Fibroblast of lung (primary cell): Measurements from ENCODE around the gene PHC2. TPM values are rescaled to one million over a fixed set of nuclear protein-coding genes. Genes with fewer than 3 reads are reported as not detected.
A peak's percentile ranks its signal among the peaks of the same experiment; 100 is the strongest.

Experiments
- DNase-seq, 2 donors: peaks; one replicate each; pipeline versions ENCODE4 v3.0.0 to v3.0.0-alpha.2; 2010; ENCODE audit warnings: low read depth in 2 of 2
- H2AFZ ChIP-seq: 2 replicates; pipeline ENCODE4 v1.5.1; 2012; ENCODE audit warnings: low read length, control low read depth, inconsistent platforms
- H3K27ac ChIP-seq: 2 replicates; pipeline ENCODE4 v1.5.1; 2011; ENCODE audit warnings: low read length, control low read depth; ENCODE audit not compliant: insufficient read depth
- H3K27me3 ChIP-seq: 2 replicates; pipeline ENCODE4 v1.5.1; 2011; ENCODE audit warnings: mild to moderate bottlenecking, low read length; ENCODE audit not compliant: control insufficient read depth, insufficient read depth
- H3K36me3 ChIP-seq: 2 replicates; pipeline ENCODE4 v1.5.1; 2011; ENCODE audit warnings: low read length; ENCODE audit not compliant: control insufficient read depth, insufficient read depth
- H3K4me1 ChIP-seq: 2 replicates; pipeline ENCODE4 v1.5.1; 2011; ENCODE audit warnings: low read length; ENCODE audit not compliant: control insufficient read depth, insufficient read depth; ENCODE audit errors: extremely low read depth
- H3K4me2 ChIP-seq: 2 replicates; pipeline ENCODE4 v1.5.1; 2011; ENCODE audit warnings: low read length, control low read depth; ENCODE audit not compliant: insufficient read depth; ENCODE audit errors: extremely low read depth
- H3K4me3 ChIP-seq, 4 experiments: fragments of 200-600 bp in 1 of 4; sonication (generic) in 1 of 4; replicated peaks in 1 of 4; 2 replicates each; pipeline ENCODE4 v1.5.1; 2011 to 2016; ENCODE audit warnings: low read length in 4 of 4, low read depth in 3 of 4, mild to moderate bottlenecking in 3 of 4, control low read depth in 2 of 4, inconsistent platforms in 1 of 4, mixed read lengths in 1 of 4; ENCODE audit not compliant: insufficient read depth in 1 of 4; ENCODE audit errors: control extremely low read depth in 1 of 4
- H3K79me2 ChIP-seq: 2 replicates; pipeline ENCODE4 v1.5.1; 2012; ENCODE audit warnings: mild to moderate bottlenecking, low read length, inconsistent platforms; ENCODE audit not compliant: control insufficient read depth, insufficient read depth
- H3K9ac ChIP-seq: 2 replicates; pipeline ENCODE4 v1.5.1; 2011; ENCODE audit warnings: mild to moderate bottlenecking, low read length, control low read depth; ENCODE audit not compliant: insufficient read depth
- H3K9me3 ChIP-seq: 2 replicates; pipeline ENCODE4 v1.5.1; 2012; ENCODE audit warnings: low read depth, low read length; ENCODE audit not compliant: control insufficient read depth, insufficient read depth
- H4K20me1 ChIP-seq: 2 replicates; pipeline ENCODE4 v1.5.1; 2011; ENCODE audit warnings: low read length; ENCODE audit not compliant: control insufficient read depth, insufficient read depth; ENCODE audit errors: extremely low read depth
- EZH2 ChIP-seq: IDR thresholded peaks from 2 replicates; pipeline ENCODE4 v1.5.1; 2012; ENCODE audit warnings: low read length, control low read depth, mild to moderate bottlenecking; ENCODE audit errors: missing control alignments
- polyA plus RNA-seq, 2 donors: library from polyadenylated mRNA; depleted of rRNA in 1 of 2; stranded (reverse) in 1 of 2; unstranded in 1 of 2; fragments of >200 nt; gene quantifications; 2 replicates each; pipeline ENCODE4 v1.2.1, GENCODE V29; 2011 to 2012; ENCODE audit warnings: missing spikeins in 1 of 2
- total RNA-seq: library from RNA; depleted of rRNA; stranded (reverse); fragments of >200 nt; gene quantifications from 2 replicates; pipeline ENCODE4 v1.2.1, GENCODE V29; 2014
- TF ChIP-seq, protein P1 (sequence below), 2 donors: IDR thresholded peaks in 1 of 2; conservative IDR thresholded peaks in 1 of 2; 1 replicate in 1 of 2; 2 replicates in 1 of 2; pipeline ENCODE4 v1.5.1; 2011 to 2012; ENCODE audit warnings: low read length in 2 of 2, control low read depth in 1 of 2, inconsistent platforms in 1 of 2, low read depth in 1 of 2, mild to moderate bottlenecking in 1 of 2

PHC2 gene
- total and polyA plus RNA-seq, 2 donors (not counting 1 experiment from before 2014, with no cell fraction given), result 62.6 to 75.8 TPM

DNA sequence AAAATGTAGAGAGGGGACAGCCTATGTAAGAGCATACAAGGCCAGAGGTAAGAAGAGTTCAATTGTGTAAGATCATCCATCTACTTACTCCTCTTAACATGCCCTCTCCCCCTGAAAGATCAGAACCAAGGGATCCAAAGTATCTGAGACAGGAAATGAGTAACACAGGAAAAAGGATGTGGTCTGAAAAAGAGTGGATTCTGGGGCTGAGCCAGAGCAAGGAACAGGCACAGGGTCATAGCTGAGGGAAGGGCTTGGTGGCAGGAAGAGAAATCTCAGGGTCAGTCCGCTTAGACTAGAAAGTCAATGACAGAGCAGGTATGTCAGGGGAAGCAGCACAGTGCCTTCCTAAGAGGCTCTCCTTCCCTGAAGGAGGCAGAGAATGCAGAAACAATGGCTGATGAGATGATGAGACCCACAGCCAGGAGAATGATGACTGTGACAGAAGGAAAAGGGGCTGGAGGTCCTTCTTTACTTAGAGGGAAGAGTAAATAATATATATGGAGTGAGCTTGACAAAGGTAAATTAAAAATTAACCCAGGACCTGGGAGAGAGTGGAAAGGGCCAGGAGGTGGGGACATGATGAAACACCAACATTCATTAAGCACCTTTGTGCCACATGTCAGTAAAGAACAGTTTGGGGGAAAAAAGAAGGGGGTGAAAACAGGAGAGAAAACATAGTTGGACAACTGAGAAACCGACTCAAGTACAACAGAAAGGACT lies 83.8 kb downstream of the PHC2 start:
- peak; percentile 92 to 94 for DNase-seq
- peak overlapping the region; percentile 84 for H3K9ac ChIP-seq
- peak overlapping the region; percentile 53 to 96 (median 84) for H3K4me3 ChIP-seq
- peaks cover 75% of the 10 kb centered on the region for H3K79me2 ChIP-seq
- H2AFZ ChIP-seq, result no peak overlapping the region
- H4K20me1 ChIP-seq, result no peaks in the 10 kb centered on the region
- TF ChIP-seq, protein P1, sequence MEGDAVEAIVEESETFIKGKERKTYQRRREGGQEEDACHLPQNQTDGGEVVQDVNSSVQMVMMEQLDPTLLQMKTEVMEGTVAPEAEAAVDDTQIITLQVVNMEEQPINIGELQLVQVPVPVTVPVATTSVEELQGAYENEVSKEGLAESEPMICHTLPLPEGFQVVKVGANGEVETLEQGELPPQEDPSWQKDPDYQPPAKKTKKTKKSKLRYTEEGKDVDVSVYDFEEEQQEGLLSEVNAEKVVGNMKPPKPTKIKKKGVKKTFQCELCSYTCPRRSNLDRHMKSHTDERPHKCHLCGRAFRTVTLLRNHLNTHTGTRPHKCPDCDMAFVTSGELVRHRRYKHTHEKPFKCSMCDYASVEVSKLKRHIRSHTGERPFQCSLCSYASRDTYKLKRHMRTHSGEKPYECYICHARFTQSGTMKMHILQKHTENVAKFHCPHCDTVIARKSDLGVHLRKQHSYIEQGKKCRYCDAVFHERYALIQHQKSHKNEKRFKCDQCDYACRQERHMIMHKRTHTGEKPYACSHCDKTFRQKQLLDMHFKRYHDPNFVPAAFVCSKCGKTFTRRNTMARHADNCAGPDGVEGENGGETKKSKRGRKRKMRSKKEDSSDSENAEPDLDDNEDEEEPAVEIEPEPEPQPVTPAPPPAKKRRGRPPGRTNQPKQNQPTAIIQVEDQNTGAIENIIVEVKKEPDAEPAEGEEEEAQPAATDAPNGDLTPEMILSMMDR (conservative IDR thresholded peaks at IDR 0.05 in 1 of 2, IDR thresholded peaks at IDR 0.05 in 1 of 2; ENCODE audit: low read depth in 1 of 2, low read length in 2 of 2), result no peak
- peak overlapping the region; percentile 89 for H3K27ac ChIP-seq
- no peaks in the 10 kb centered on the region for H3K36me3 ChIP-seq
- peak overlapping the region; percentile 98 for H3K4me2 ChIP-seq
- no peaks in the 10 kb centered on the region for H3K27me3 ChIP-seq
- H3K9me3 ChIP-seq, result no peaks in the 10 kb centered on the region
- peaks cover 39% of the 10 kb centered on the region for H3K4me1 ChIP-seq

DNA sequence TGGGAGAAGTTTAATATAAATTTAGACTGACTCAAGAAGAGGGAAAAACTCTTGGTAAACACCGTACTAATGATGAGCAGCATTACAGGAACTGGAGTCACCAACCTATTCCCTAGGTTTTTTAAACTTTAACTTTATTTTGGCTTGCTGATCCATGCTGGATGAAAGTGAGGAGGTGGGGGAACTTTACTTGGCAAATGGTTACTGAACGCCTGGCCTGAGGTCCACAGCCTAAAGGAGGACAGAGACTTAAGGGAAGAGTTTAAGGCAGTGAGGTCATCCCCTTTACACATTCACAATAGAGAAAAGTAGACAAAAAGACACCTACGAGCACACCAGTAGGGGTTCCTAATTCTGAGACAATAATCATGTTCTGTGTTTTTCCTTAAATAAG lies 84.4 kb downstream of the PHC2 start:
- H3K79me2 ChIP-seq, result peaks cover 81% of the 10 kb centered on the region
- no peaks in the 10 kb centered on the region for H3K27me3 ChIP-seq
- no peak for DNase-seq
- H3K27ac ChIP-seq, result peak overlapping the region; percentile 89
- peaks cover 44% of the 10 kb centered on the region for H3K4me1 ChIP-seq
- peak overlapping the region; percentile 49 for H3K9ac ChIP-seq
- H4K20me1 ChIP-seq, result no peaks in the 10 kb centered on the region
- no peaks in the 10 kb centered on the region for H3K9me3 ChIP-seq
- no peak overlapping the region for H2AFZ ChIP-seq
- peak overlapping the region; percentile 53 to 96 (median 84) for H3K4me3 ChIP-seq
- peaks cover 4% of the 10 kb centered on the region for H3K36me3 ChIP-seq
- TF ChIP-seq EZH2, result no peak
- TF ChIP-seq, protein P1 (conservative IDR thresholded peaks at IDR 0.05 in 1 of 2, IDR thresholded peaks at IDR 0.05 in 1 of 2; ENCODE audit: low read depth in 1 of 2, low read length in 2 of 2), result no peak
- peak overlapping the region; percentile 98 for H3K4me2 ChIP-seq

DNA sequence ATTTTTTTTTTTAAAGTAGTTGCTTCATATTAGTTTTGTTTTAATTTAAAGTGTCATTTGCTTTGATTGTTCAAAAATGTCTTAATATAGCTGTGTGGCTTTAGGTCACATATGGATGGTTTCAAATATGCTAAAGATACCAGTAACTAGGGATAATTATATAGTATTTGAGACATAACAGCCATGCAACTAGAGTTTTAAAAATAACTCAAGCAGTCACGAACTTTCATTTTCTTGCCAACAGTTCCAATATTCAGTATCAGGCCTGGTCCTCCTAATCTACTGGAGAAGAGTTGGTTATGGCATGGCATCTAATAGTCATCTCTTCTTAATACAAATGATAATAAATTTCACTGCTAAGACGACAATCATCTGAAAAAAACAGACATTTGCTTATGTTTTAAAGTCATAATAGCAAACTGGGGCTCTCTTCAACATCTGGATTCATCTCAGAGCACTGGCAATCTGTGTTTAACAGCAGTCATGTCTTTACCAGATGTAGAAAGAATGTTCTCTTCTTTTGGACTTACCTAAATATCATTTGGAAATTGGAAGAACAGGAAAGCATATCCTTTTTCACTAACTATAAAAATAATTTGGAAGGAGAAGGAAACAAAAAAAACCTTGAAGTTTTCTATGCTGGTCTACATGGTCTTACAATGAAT lies 85.9 kb downstream of the PHC2 start:
- peaks cover 94% of the 10 kb centered on the region for H3K79me2 ChIP-seq
- H3K4me2 ChIP-seq, result peak overlapping the region; percentile 94
- no peak overlapping the region for H2AFZ ChIP-seq
- H3K9ac ChIP-seq, result no peak overlapping the region
- H4K20me1 ChIP-seq, result no peaks in the 10 kb centered on the region
- H3K4me1 ChIP-seq, result peaks cover 53% of the 10 kb centered on the region
- no peaks in the 10 kb centered on the region for H3K9me3 ChIP-seq
- no peaks in the 10 kb centered on the region for H3K27me3 ChIP-seq
- no peak for DNase-seq
- TF ChIP-seq EZH2, result no peak
- TF ChIP-seq, protein P1 (conservative IDR thresholded peaks at IDR 0.05 in 1 of 2, IDR thresholded peaks at IDR 0.05 in 1 of 2; ENCODE audit: low read depth in 1 of 2, low read length in 2 of 2), result no peak
- H3K36me3 ChIP-seq, result peaks cover 4% of the 10 kb centered on the region
- H3K4me3 ChIP-seq, result peak overlapping the region; percentile 7 to 96 (median 52)
- peak overlapping the region; percentile 89 for H3K27ac ChIP-seq
